Mesenchymal stem cell (in vitro differentiated cells and primary cell): Measurements from ENCODE around the gene COL6A3.

Source experiments
- DNase-seq: peaks from one replicate; pipeline ENCODE4 v3.0.0-alpha.2; 2013
- H2AFZ ChIP-seq: one replicate; pipeline ENCODE4 v1.6.1; 2013; ENCODE audit warnings: low read depth, mild to moderate bottlenecking, control low read depth, inconsistent platforms, low read length, moderate library complexity
- H2AK5ac ChIP-seq: 2 replicates; pipeline ENCODE4 v1.6.1; 2013; ENCODE audit warnings: low read length, moderate library complexity, mild to moderate bottlenecking, inconsistent platforms; ENCODE audit not compliant: severe bottlenecking
- H2BK120ac ChIP-seq: one replicate; pipeline ENCODE4 v1.6.1; 2013; ENCODE audit warnings: low read depth, mild to moderate bottlenecking, inconsistent platforms, low read length, moderate library complexity
- H2BK12ac ChIP-seq, 2 experiments: one replicate each; pipeline ENCODE4 v1.6.1; 2013; ENCODE audit warnings: inconsistent platforms in 2 of 2, low read length in 2 of 2, mild to moderate bottlenecking in 2 of 2, moderate library complexity in 2 of 2, control low read depth in 1 of 2
- H2BK15ac ChIP-seq: one replicate; pipeline ENCODE4 v1.6.1; 2013; ENCODE audit warnings: mild to moderate bottlenecking, low read depth, inconsistent platforms; ENCODE audit not compliant: poor library complexity, severe bottlenecking
- H2BK5ac ChIP-seq: 2 replicates; pipeline ENCODE4 v1.6.1; 2013; ENCODE audit warnings: low read depth, mild to moderate bottlenecking, low read length, control low read depth, inconsistent platforms; ENCODE audit not compliant: poor library complexity, severe bottlenecking
- H3K14ac ChIP-seq, 2 experiments: one replicate each; pipeline ENCODE4 v1.6.1; 2013; ENCODE audit warnings: inconsistent platforms in 2 of 2, low read length in 2 of 2, control low read depth in 1 of 2, mild to moderate bottlenecking in 1 of 2, moderate library complexity in 1 of 2
- H3K18ac ChIP-seq, 2 experiments: one replicate each; pipeline ENCODE4 v1.6.1; 2013; ENCODE audit warnings: inconsistent platforms in 2 of 2, low read length in 2 of 2, control low read depth in 1 of 2, low read depth in 1 of 2, mild to moderate bottlenecking in 1 of 2
- H3K23ac ChIP-seq, 2 experiments: one replicate each; pipeline ENCODE4 v1.6.1; 2013; ENCODE audit warnings: inconsistent platforms in 2 of 2, low read length in 2 of 2, mild to moderate bottlenecking in 2 of 2, moderate library complexity in 2 of 2, control low read depth in 1 of 2
- H3K27ac ChIP-seq: 2 replicates; pipeline ENCODE4 v1.5.1; 2013; ENCODE audit warnings: mild to moderate bottlenecking, moderate library complexity, low read length, control low read depth, inconsistent platforms; ENCODE audit not compliant: poor library complexity, severe bottlenecking
- H3K27me3 ChIP-seq, 2 experiments: 2 replicates each; pipeline versions ENCODE4 v1.6.1 to v1.7.0; 2013; ENCODE audit warnings: low read length in 2 of 2, mild to moderate bottlenecking in 2 of 2, moderate library complexity in 2 of 2, control low read depth in 1 of 2, inconsistent platforms in 1 of 2; ENCODE audit not compliant: control insufficient read depth in 1 of 2, insufficient read depth in 1 of 2
- H3K36me3 ChIP-seq, 2 experiments: 2 replicates each; pipeline versions ENCODE4 v1.6.1 to v1.7.0; 2013; ENCODE audit warnings: low read length in 2 of 2, control low read depth in 1 of 2, inconsistent platforms in 1 of 2, low read depth in 1 of 2, mild to moderate bottlenecking in 1 of 2; ENCODE audit not compliant: insufficient read depth in 2 of 2, control insufficient read depth in 1 of 2
- H3K4ac ChIP-seq, 2 experiments: one replicate each; pipeline ENCODE4 v1.6.1; 2013; ENCODE audit warnings: inconsistent platforms in 2 of 2, low read length in 2 of 2, mild to moderate bottlenecking in 2 of 2, moderate library complexity in 2 of 2, control low read depth in 1 of 2, low read depth in 1 of 2
- H3K4me1 ChIP-seq: 2 replicates; pipeline ENCODE4 v1.6.1; 2013; ENCODE audit warnings: low read depth, low read length, control low read depth; ENCODE audit not compliant: control insufficient read depth, insufficient read depth
- H3K4me2 ChIP-seq: 2 replicates; pipeline ENCODE4 v1.6.1; 2013; ENCODE audit warnings: low read length, mild to moderate bottlenecking, inconsistent platforms; ENCODE audit not compliant: poor library complexity, severe bottlenecking
- H3K4me3 ChIP-seq, 2 experiments: 2 replicates each; pipeline versions ENCODE4 v1.5.1 to v1.7.0; 2013; ENCODE audit warnings: low read length in 2 of 2, mild to moderate bottlenecking in 2 of 2, control low read depth in 1 of 2, low read depth in 1 of 2; ENCODE audit not compliant: insufficient read depth in 1 of 2
- H3K79me1 ChIP-seq: replicated peaks from 2 replicates; pipeline ENCODE4 v1.6.1; 2013; ENCODE audit warnings: mild to moderate bottlenecking, control low read depth, low read length, inconsistent platforms; ENCODE audit not compliant: poor library complexity, severe bottlenecking
- H3K9ac ChIP-seq: 2 replicates; pipeline ENCODE4 v1.7.0; 2013; ENCODE audit warnings: mild to moderate bottlenecking, low read length, moderate library complexity
- H3K9me3 ChIP-seq: 2 replicates; pipeline ENCODE4 v1.7.0; 2013; ENCODE audit warnings: mild to moderate bottlenecking, low read length; ENCODE audit not compliant: control insufficient read depth
- H4K8ac ChIP-seq: one replicate; pipeline ENCODE4 v1.6.1; 2013; ENCODE audit warnings: inconsistent platforms, mild to moderate bottlenecking, low read length, moderate library complexity
- H4K91ac ChIP-seq: one replicate; pipeline ENCODE4 v1.6.1; 2013; ENCODE audit warnings: mild to moderate bottlenecking, low read length, inconsistent platforms
- WGBS: methylation state at CpG from one replicate; pipeline ENCODE4 v1.1.7; 2013; ENCODE audit warnings: mixed read lengths; 5-methylcytosine and 5-hydroxymethylcytosine counted together

Gene COL6A3

DNA sequence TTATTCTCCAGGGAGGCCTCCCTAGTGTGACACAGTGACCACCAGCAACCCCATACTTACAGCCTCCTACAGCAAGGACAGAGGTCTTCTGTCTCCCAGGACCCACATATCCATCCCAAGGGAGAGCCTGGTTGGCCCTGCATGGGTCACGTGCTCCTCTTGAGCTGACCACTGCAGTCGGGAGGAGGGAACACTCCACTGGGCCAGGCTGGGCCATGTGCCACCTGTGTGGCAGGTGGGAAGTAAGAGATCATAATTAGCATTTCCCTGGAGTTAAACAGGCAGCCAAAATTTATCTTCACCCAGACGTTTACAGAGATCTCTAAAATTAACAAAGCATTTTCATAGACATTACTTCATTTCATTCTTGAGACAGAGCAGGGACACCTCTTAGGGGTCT lies 39.7 kb upstream of the COL6A3 start:
- H3K9me3 ChIP-seq: no peaks in the 10 kb centered on the region
- peak overlapping the region; percentile 73 for H2BK120ac ChIP-seq
- H3K79me1 ChIP-seq: no peaks in the 10 kb centered on the region
- H3K4me3 ChIP-seq: no peak overlapping the region
- peak overlapping the region; percentile 23 to 95 for H3K18ac ChIP-seq
- H2BK5ac ChIP-seq: no peak overlapping the region
- no peaks in the 10 kb centered on the region for H3K36me3 ChIP-seq
- no peaks in the 10 kb centered on the region for H3K27me3 ChIP-seq
- no peak overlapping the region for H3K9ac ChIP-seq
- no peak for DNase-seq
- peak overlapping the region in 1 of 2 experiments; percentile 15 for H3K4ac ChIP-seq
- peaks cover 10% of the 10 kb centered on the region for H3K4me1 ChIP-seq
- WGBS: 85% methylated on average over 3 of the region's 3 CpGs
- peak overlapping the region; percentile 44 to 95 for H2BK12ac ChIP-seq
- H3K23ac ChIP-seq: no peak overlapping the region
- H3K27ac ChIP-seq: no peak overlapping the region
- no peak overlapping the region for H3K14ac ChIP-seq
- no peak overlapping the region for H4K8ac ChIP-seq
- H2BK15ac ChIP-seq: peak overlapping the region; percentile 55
- no peak overlapping the region for H3K4me2 ChIP-seq
- H4K91ac ChIP-seq: peak overlapping the region; percentile 95
- H2AFZ ChIP-seq: no peak overlapping the region
- no peak overlapping the region for H2AK5ac ChIP-seq

DNA sequence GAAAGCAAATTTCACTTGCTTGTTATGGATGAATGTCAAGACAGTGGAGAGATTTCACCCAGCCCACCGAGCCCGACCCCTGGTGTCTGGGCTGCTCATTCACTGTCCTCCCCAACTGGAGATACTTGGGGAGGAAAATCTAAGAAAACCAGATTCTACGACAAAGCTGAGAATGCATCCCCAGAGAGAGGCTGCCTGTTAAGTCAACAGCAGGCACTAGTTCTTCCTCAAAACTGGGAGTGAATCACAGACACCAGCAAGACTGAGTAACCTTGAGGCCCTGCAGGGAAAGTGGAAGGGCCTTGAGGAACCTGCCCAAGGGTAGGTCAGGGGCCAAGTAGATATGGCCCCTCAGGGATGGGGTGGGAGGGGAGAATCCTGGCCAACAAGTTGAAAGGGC lies 38.9 kb upstream of the COL6A3 start:
- Histone ChIP-seq H3K14ac (peak overlapping the region in 1 of 2 experiments; percentile 29), H3K18ac (peak overlapping the region; percentile 84 to 88), H2BK12ac (peak overlapping the region; percentile 44 to 92), H3K9me3 (no peaks in the 10 kb centered on the region), H3K27me3 (no peaks in the 10 kb centered on the region), H3K27ac (no peak overlapping the region), H4K91ac (peak overlapping the region; percentile 77), H2BK15ac (no peak overlapping the region), H2BK120ac (peak overlapping the region; percentile 73), H3K4me1 (peaks cover 10% of the 10 kb centered on the region), H2AFZ (no peak overlapping the region), H3K4me3 (no peak overlapping the region), H3K23ac (no peak overlapping the region), H3K9ac (no peak overlapping the region), H3K36me3 (no peaks in the 10 kb centered on the region), H3K4ac (peak overlapping the region in 1 of 2 experiments; percentile 97), H4K8ac (no peak overlapping the region), H2BK5ac (no peak overlapping the region), H3K4me2 (no peak overlapping the region), H3K79me1 (no peaks in the 10 kb centered on the region), H2AK5ac (no peak overlapping the region)
- WGBS: 90% methylated on average over 3 of the region's 3 CpGs
- no peak for DNase-seq

GRCh38 chr2:237451643-237452469 lies 37.9 kb upstream of the COL6A3 start:
- Histone ChIP-seq H2AFZ (no peak overlapping the region), H2BK12ac (peak overlapping the region; percentile 79 to 99), H2BK15ac (no peak overlapping the region), H2BK5ac (no peak overlapping the region), H3K4ac (peak overlapping the region; percentile 84 to 97), H3K4me3 (no peak overlapping the region), H3K14ac (peak overlapping the region in 1 of 2 experiments; percentile 88), H3K9ac (no peak overlapping the region), H3K23ac (no peak overlapping the region), H3K36me3 (no peaks in the 10 kb centered on the region), H3K4me1 (peaks cover 10% of the 10 kb centered on the region), H3K4me2 (no peak overlapping the region), H3K79me1 (no peaks in the 10 kb centered on the region), H3K27ac (no peak overlapping the region), H4K8ac (peak overlapping the region; percentile 69), H2AK5ac (no peak overlapping the region), H3K27me3 (no peaks in the 10 kb centered on the region), H2BK120ac (peak overlapping the region; percentile 66), H4K91ac (peak overlapping the region; percentile 90), H3K18ac (peak overlapping the region; percentile 84 to 97), H3K9me3 (no peaks in the 10 kb centered on the region)
- DNase-seq: no peak
- 60% methylated on average over 20 of the region's 20 CpGs for WGBS

DNA sequence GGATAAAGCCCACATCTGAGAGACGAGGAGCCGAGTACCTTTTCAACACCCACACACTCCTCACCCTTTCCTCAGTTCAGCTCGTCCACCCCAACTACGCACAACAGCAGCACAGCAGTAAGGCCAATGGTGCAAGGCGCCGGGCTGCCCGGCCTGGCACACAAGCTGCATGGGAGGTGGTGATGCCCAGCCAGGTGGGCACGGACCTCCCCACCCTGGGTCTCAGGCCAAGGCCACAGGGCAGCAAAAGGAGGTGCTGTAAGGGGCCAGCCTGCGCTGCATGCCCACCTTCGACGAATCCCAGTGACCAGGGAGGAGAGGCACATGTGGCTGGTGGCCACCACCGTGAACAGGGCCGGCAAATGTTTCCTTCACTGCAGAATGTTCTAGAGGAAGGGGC lies 36.6 kb upstream of the COL6A3 start:
- peak overlapping the region; percentile 67 to 93 for H3K18ac ChIP-seq
- no peaks in the 10 kb centered on the region for H3K27me3 ChIP-seq
- H3K9me3 ChIP-seq: no peaks in the 10 kb centered on the region
- peak overlapping the region; percentile 91 for H4K8ac ChIP-seq
- H2BK12ac ChIP-seq: peak overlapping the region; percentile 95 to 99
- no peak overlapping the region for H3K23ac ChIP-seq
- 96% methylated on average over 13 of the region's 13 CpGs for WGBS
- no peaks in the 10 kb centered on the region for H3K79me1 ChIP-seq
- H2BK5ac ChIP-seq: no peak overlapping the region
- H3K36me3 ChIP-seq: no peaks in the 10 kb centered on the region
- H2BK15ac ChIP-seq: peak overlapping the region; percentile 86
- no peak overlapping the region for H3K27ac ChIP-seq
- no peak overlapping the region for H2AK5ac ChIP-seq
- peak overlapping the region; percentile 91 to 95 for H3K4ac ChIP-seq
- H2BK120ac ChIP-seq: peak overlapping the region; percentile 66
- peaks cover 6% of the 10 kb centered on the region for H3K4me1 ChIP-seq
- no peak overlapping the region for H3K4me2 ChIP-seq
- H3K14ac ChIP-seq: peak overlapping the region in 1 of 2 experiments; percentile 94
- no peak for DNase-seq
- H3K4me3 ChIP-seq: no peak overlapping the region
- H3K9ac ChIP-seq: no peak overlapping the region
- peak overlapping the region; percentile 99 for H4K91ac ChIP-seq
- no peak overlapping the region for H2AFZ ChIP-seq
